HG03108 (cell line): Measurements from ENCODE around the gene TESK2.

Source experiments
- ATAC-seq: cut with Tn5 transposase; IDR thresholded peaks from one replicate; pipeline ENCODE4 v1.9.1; 2021; ENCODE audit warnings: moderate library complexity; ENCODE audit not compliant: unreplicated experiment

The TESK2 gene

GRCh38 chr1:45340816-45341466 lies 150.0 kb downstream of the TESK2 start:
- ATAC-seq = no peak

GRCh38 chr1:45339789-45340558 lies 151.0 kb downstream of the TESK2 start, which contains the start of the genes MUTYH and TOE1:
Gene MUTYH (minus strand): TSS chr1:45340440. CDS start chr1:45334505, 5,935 bp downstream.
Gene TOE1 (plus strand): TSS chr1:45340170. CDS start chr1:45340253, 83 bp downstream.
- peak; percentile 75 for ATAC-seq

- ATAC-seq = no peak
These were observed 153.2 kb downstream of the TESK2 start for GRCh38 chr1:45337630-45338325.

DNA sequence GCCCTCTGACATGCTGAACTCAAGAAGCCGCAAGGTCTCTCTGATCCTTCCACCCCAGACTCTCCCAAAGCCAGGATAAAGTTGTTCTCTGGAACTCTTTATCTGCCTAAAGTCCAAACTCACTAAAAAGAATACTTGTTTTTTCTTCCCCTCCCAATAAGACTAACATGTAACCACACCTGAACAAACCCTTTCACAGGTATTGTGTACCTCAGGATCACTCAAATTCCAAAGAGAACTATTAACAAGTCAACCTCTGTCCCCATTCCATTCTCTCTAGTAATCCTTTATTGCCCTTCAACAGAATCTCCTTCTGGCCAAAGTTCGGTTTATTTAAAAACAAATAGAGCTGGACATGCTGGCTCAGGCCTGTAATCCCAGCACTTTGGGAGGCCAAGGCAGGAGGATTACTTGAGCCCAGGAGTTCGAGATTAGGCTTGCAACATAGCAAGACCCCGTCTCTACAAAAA lies 155.1 kb downstream of the TESK2 start:
- no peak for ATAC-seq

DNA sequence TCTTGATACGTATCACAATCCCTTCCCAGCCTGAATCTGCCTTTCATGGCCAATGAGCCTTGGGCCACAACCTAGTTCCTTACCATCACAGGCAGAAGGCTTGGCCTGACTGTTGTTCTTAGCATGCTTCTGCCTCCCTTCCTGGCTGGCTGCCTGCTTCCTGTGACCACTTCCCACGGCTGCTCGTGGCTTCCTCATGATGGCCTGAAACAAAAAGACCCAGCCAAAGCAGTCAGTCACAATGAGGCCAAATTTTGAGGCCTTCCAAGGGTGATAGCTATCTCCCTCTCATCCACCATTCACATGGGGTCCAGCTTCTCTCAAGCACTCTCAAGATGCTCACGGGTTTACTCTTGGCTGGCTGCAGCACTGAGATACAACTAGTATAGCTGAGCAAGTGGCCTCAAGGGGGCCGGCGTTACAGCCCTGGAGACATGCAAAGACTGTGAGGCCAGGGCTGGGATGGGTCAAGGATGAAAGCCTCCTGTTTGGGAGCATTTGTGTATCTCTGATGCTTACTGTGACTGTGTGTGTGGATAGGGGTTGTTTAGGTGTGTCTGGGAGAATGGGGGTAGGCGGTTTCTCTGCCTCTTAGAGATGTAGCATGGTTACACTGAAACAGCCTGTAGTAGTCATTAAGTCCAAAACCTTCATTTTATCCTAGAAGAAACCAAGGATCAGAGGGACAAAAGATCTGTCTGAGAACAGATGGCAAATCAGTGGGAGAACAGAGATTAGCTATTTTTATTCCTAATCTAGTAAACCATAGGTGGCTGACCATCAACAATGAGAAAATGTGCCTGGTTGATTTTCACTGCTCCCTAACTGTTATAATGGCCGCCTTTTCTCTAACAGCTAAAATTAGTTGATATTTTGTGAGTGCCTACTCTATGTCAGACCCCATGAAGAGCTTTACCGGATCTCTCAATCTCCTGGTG lies 156.4 kb downstream of the TESK2 start:
- ATAC-seq = no peak

DNA sequence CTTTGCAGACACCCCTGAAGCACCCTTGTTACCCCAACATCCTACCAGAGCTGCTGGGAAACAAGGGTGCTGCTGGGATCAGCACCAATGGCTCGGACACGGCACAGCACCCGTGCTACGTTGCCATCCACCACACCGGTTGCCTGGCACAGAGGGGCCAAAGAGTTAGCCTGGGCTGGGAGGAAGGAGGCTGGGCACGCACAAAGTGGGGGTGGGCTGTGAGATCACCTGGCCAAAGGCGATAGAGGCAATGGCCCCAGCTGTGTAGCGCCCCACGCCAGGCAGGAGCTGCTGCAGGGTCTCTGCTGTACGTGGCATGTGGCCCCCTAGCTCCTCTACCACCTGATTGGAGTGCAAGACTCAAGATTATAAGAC lies 158.6 kb downstream of the TESK2 start:
- no peak for ATAC-seq

DNA sequence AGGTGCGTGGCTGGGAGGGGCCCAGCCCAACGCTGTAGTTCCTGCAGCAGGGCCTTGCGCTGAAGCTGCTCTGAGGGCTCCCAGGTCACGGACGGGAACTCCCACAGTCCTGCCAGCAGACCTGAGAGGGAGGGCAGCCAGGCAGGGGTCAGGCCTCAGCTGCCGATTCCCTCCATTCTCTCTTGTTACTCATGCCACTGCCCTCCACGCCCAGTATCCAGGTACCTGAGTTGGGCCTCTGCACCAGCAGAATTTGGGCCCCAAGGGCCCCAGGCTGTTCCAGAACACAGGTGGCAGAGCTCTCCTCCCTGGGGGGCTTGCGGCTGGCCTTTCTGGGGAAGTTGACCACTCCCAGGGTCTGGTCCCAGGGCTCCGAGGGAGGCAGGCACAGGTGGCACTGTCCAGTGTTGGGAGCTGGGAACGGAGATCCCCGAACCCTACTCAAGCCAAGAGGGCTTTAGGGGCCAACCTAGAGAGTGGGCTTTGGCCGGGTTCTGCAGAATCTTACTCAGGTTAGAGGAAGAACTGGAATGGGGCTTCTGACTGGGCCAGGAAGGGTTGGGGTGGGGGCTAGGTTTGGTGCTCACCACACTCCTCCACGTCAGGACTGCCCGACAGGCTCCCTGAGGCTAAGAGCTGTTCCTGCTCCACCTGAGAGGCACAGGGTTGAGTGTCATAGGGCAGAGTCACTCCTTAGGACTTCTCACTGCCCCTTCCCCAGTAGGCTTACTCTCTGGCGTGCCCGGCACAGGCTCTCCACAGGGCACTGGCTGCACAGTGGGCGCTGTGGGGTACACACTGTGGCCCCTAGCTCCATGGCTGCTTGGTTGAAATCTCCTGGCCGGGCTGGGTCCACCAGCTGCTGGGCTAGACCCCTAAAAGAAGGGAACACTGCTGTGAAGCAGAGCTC lies 159.3 kb downstream of the TESK2 start:
- ATAC-seq = no peak

GRCh38 chr1:45329445-45329844 lies 161.5 kb downstream of the TESK2 start:
- no peak for ATAC-seq

GRCh38 chr1:45328680-45329079 lies 162.3 kb downstream of the TESK2 start:
- ATAC-seq = no peak

- ATAC-seq = no peak
These were observed 163.1 kb downstream of the TESK2 start for GRCh38 chr1:45327644-45328515.

DNA sequence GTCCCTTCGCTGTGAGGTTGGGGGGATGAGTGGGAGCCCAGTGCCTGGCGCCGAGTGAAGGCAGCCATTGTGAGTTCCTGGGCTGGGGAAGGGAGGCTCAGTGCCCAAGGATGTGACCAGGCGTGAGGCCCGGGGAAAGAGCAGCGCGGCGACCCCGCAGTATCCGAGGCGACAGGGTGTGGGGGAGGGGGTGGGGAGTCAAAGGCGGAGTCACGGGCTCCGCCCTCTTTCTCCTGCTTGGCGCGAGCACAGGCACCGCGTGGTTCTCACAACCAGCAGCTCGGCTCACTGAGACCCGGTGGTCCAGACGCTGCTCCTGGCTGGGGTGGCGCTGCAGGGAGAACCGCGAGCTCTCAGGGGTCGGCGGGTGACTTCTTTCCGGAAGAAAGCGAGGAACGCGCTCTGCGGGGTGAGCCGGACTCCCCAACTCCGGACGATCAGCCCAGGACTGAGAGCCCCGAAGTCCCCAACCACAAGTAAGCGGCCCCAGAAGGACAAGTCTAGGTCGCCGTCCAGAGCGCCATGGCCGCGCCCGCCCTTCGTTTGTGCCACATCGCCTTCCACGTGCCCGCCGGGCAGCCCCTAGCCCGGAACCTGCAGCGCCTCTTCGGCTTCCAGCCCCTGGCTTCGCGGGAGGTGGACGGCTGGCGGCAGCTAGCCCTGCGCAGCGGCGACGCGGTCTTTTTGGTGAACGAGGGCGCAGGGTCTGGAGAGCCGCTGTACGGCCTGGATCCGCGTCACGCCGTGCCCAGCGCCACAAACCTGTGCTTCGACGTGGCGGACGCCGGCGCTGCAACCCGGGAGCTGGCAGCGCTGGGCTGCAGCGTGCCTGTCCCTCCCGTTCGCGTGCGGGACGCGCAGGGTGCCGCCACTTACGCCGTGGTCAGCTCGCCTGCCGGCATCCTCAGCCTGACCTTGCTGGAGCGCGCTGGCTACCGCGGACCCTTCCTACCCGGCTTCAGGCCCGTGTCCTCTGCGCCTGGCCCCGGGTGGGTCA lies 164.0 kb downstream of the TESK2 start, which contains the start of gene HPDL:
HPDL (plus strand) TSS at position 269 of the 997 bp plus-strand sequence; CDS start at position 523, 254 bp downstream.
- peak; percentile 62 for ATAC-seq

- ATAC-seq = no peak
These were observed 165.0 kb downstream of the TESK2 start for GRCh38 chr1:45325851-45326506.

- no peak for ATAC-seq
These were observed 168.4 kb downstream of the TESK2 start for GRCh38 chr1:45322486-45323040.

GRCh38 chr1:45321444-45321843 lies 169.5 kb downstream of the TESK2 start:
- no peak for ATAC-seq

- ATAC-seq = no peak
These were observed 171.2 kb downstream of the TESK2 start for GRCh38 chr1:45319761-45320160.

DNA sequence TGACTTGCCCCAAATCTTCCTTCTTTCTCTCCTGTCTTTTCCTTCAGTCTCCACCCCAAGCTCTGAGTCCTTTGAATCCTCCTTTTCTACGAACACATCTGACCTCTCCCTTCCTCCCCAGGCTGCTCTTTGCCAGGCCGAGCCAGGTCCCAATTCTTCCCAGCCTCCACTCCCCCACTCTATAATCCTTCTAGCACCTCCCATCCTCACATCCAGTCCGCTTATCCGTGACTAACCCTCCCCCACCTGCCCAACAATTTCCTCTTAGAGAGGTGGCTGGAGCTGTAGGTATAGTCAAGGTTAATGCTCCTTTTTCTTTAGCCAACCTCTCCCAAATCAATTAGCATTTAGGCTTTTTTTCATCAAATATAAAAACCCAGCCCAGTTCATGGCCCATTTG lies 173.8 kb downstream of the TESK2 start:
- ATAC-seq = no peak
